ENCODE data around the gene FTL.

The FTL gene

DNA sequence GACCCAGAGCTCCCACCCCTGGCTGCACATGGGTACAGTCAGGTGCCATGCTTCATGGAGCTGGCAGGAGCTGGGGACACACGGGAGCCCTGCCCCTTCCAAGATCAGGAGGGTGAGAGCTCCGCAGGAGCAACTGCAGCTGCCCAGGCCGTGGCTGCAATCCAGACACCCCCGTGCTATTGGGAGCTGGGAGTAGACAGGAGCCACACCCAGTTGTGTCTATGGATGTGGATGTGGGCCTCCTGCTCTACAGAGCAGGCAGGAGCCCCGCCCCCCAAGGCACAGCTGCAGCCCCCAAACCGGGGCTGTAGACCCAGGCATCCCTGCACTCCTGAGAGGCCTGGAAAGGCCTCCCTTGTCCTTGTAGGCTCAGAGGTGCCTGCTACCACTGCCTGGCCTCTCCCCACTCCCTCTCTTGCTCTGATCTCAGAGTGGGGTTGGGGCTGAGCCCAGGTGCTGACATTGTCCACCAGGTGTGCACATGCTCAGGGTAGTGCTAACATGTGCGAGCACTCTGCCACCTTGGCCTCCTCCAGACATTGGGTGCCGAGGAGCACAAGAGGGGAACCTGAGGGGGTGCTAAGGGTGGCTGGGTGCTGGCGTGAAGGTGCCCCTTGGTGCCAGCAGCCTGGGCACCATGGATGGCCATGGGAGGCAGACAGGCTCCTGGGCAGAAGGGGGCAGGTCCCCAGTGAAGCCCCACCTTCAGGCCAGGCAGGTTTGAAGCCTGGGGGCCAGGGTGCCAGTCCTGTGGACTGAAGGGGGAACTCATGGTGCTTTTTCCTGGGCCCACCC is 18.4 kb upstream of the FTL start:
- WGBS = 82% methylated on average over 9 of the region's 9 CpGs
- no peaks in the 10 kb centered on the region for H3K27me3 ChIP-seq (ENCODE audit: insufficient read depth, low read length)
- no peak overlapping the region for H3K27ac ChIP-seq (ENCODE audit: low read depth, low read length)
- no peak overlapping the region for H3K4me3 ChIP-seq (ENCODE audit: low read length)
- no peaks in the 10 kb centered on the region for H3K36me3 ChIP-seq (ENCODE audit: insufficient read depth, low read length)
- peaks cover 10% of the 10 kb centered on the region; the same call in 1 of the 2 replicates for H3K9me3 ChIP-seq (ENCODE audit: insufficient read depth, low read depth, low read length)
- H3K9ac ChIP-seq (ENCODE audit: low read depth, low read length) = no peak overlapping the region
- no peaks in the 10 kb centered on the region for H3K4me1 ChIP-seq (ENCODE audit: insufficient read depth, low read length)

DNA sequence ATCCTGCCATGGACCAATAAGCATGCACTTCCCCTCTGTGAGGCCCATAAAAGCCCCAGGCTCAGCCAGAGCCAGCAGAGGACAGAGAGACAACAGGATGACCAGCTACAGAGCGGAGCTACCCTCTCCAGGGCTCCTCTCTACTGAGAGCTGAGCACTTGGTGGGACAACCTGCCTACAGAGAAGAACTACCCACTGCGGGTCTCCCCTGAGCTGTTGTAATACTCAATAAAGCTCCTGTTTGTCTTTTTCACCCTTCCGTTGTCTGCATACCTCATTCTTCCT is 17.9 kb upstream of the FTL start:
- no peak overlapping the region for H3K27ac ChIP-seq (ENCODE audit: low read depth, low read length)
- WGBS = 91% methylated on average over 3 of the region's 3 CpGs
- H3K36me3 ChIP-seq (ENCODE audit: insufficient read depth, low read length) = no peaks in the 10 kb centered on the region
- no peak overlapping the region for H3K4me3 ChIP-seq (ENCODE audit: low read length)
- peaks cover 10% of the 10 kb centered on the region; the same call in 1 of the 2 replicates for H3K9me3 ChIP-seq (ENCODE audit: insufficient read depth, low read depth, low read length)
- H3K9ac ChIP-seq (ENCODE audit: low read depth, low read length) = no peak overlapping the region
- no peaks in the 10 kb centered on the region for H3K4me1 ChIP-seq (ENCODE audit: insufficient read depth, low read length)
- no peaks in the 10 kb centered on the region for H3K27me3 ChIP-seq (ENCODE audit: insufficient read depth, low read length)

- WGBS = 90% methylated on average over 3 of the region's 3 CpGs
- no peak overlapping the region for H3K4me3 ChIP-seq (ENCODE audit: low read length)
- no peaks in the 10 kb centered on the region for H3K4me1 ChIP-seq (ENCODE audit: insufficient read depth, low read length)
- H3K9me3 ChIP-seq (ENCODE audit: insufficient read depth, low read depth, low read length) = peaks cover 10% of the 10 kb centered on the region; the same call in 1 of the 2 replicates
- no peak overlapping the region for H3K9ac ChIP-seq (ENCODE audit: low read depth, low read length)
- H3K27ac ChIP-seq (ENCODE audit: low read depth, low read length) = no peak overlapping the region
- no peaks in the 10 kb centered on the region for H3K27me3 ChIP-seq (ENCODE audit: insufficient read depth, low read length)
- no peaks in the 10 kb centered on the region for H3K36me3 ChIP-seq (ENCODE audit: insufficient read depth, low read length)
Observed at GRCh38 chr19:48950159-48950558, 14.9 kb upstream of the FTL start.

DNA sequence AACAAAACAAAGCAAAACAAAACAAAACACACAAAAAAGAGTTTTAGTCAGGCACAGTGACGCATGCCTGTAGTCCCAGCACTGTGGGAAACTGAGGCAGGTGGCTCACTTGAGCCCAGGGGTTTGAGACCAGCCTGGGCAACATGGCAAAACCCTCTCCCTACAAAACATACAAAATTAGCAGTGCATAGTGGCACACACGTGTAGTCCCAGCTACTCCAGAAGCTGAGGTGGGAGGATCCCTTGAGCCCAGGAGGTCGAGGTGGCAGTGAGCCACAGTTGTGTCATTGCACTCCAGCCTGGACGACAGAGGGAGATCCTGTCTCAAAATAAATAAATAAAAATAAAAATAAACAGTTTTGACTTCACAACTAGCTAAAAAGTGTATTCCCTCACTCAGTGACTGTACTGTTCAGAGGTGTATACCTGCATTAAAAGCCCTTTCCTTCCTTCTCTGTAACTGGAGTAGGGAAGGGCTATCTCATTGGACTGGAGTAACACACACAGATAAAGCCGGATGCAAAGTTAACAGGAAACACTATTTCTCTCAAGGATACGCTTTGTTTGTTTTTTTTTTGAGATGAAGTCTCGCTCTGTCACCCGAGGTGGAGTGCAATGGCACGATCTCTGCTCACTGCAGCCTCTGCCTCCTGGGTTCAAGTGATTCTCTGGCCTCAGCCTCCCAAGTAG is 14.1 kb upstream of the FTL start:
- peaks cover 10% of the 10 kb centered on the region; the same call in 1 of the 2 replicates for H3K9me3 ChIP-seq (ENCODE audit: insufficient read depth, low read depth, low read length)
- no peak overlapping the region for H3K4me3 ChIP-seq (ENCODE audit: low read length)
- no peaks in the 10 kb centered on the region; the same call in 1 of the 2 replicates for H3K4me1 ChIP-seq (ENCODE audit: insufficient read depth, low read length)
- 84% methylated on average over 8 of the region's 9 CpGs for WGBS
- no peak overlapping the region for H3K27ac ChIP-seq (ENCODE audit: low read depth, low read length)
- no peaks in the 10 kb centered on the region for H3K27me3 ChIP-seq (ENCODE audit: insufficient read depth, low read length)
- no peak overlapping the region for H3K9ac ChIP-seq (ENCODE audit: low read depth, low read length)
- peaks cover 3% of the 10 kb centered on the region for H3K36me3 ChIP-seq (ENCODE audit: insufficient read depth, low read length)

DNA sequence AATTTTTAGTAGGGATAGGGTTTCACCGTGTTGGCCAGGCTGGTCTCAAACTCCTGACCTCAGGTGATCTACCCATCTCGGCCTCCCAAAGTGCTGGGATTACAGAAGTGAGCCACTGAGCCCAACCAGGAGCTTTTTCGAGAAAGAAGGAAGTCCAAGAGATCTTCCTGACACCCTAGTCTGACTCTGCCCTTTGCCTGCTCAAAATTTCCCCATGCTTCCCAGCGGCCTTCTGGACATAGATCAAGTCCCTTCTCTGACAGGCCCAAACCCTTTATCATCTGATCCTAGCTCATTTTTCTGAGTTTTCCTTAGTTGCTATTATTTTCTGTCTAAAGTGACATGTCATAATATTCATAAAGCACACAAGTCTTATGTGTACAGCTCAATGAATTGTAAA is 12.0 kb upstream of the FTL start:
- WGBS = 84% methylated on average over 4 of the region's 4 CpGs
- H3K4me3 ChIP-seq (ENCODE audit: low read length) = no peak overlapping the region
- no peak overlapping the region for H3K9ac ChIP-seq (ENCODE audit: low read depth, low read length)
- no peaks in the 10 kb centered on the region; the same call in 1 of the 2 replicates for H3K4me1 ChIP-seq (ENCODE audit: insufficient read depth, low read length)
- no peaks in the 10 kb centered on the region for H3K27me3 ChIP-seq (ENCODE audit: insufficient read depth, low read length)
- peaks cover 22% of the 10 kb centered on the region for H3K36me3 ChIP-seq (ENCODE audit: insufficient read depth, low read length)
- H3K9me3 ChIP-seq (ENCODE audit: insufficient read depth, low read depth, low read length) = no peaks in the 10 kb centered on the region
- no peak overlapping the region for H3K27ac ChIP-seq (ENCODE audit: low read depth, low read length)

DNA sequence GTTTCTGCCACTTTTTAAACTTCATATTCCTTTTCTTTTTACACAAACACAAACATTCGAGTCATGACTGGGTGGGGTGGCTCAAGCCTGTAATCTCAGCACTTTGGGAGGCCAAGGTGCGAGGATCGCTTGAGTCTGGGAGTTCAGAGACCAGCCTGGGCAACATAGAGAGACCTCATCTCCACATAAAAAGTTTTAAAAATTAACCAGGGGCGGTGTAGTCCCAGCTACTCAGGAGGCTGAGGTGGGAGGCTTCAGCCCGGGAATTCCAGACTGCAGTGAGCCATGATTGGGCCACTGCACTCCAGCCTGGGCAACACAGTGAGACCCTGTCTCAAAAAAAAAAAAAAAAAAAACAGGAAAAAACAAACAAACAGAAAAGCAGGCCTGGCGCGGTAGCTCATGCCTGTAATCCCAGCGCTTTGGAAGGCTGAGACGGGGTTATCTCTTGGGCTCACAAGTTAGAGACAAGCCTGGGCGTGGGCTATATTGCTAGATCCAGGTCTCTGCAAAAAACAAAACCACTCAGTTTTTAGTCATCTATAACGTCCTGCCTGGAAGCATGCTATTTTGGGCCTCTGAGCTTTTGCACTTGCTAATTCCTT is 11.0 kb upstream of the FTL start:
- Histone ChIP-seq H3K9ac (ENCODE audit: low read depth, low read length) (peak overlapping the region; percentile 99), H3K4me3 (ENCODE audit: low read length) (peak overlapping the region; percentile 99), H3K36me3 (ENCODE audit: insufficient read depth, low read length) (peaks cover 29% of the 10 kb centered on the region), H3K27me3 (ENCODE audit: insufficient read depth, low read length) (no peaks in the 10 kb centered on the region), H3K4me1 (ENCODE audit: insufficient read depth, low read length) (no peaks in the 10 kb centered on the region; the same call in 1 of the 2 replicates), H3K9me3 (ENCODE audit: insufficient read depth, low read depth, low read length) (no peaks in the 10 kb centered on the region), H3K27ac (ENCODE audit: low read depth, low read length) (peak overlapping the region; percentile 47; the same call in 1 of the 2 replicates)
- 75% methylated on average over 11 of the region's 11 CpGs for WGBS

DNA sequence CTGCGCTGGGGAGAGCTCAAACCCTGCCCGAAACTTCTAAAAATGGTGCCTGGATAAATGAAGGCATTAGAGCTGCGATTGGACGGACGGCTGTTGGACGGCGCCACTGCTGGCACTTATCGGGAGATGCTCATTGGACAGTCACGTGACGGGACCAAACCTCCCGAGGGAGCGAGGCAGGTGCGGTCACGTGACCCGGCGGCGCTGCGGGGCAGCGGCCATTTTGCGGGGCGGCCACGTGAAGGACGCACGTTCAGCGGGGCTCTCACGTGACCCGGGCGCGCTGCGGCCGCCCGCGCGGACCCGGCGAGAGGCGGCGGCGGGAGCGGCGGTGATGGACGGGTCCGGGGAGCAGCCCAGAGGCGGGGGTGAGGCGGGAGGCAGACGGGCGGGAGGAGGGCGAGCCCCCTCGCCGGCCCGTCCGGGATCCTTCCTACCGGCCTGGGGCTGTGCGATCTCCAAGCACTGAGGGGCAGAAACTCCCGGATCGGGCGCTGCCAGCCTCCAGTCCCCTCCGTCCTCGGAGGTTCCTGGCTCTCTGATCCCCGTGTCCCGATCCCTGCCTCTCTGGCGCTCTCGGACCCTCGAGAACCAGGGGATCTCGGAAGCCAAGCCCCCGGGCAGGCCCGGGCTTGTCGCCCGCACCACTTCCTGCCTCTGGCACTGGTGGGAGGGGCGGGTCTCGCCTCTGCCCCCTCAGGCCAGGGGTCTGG is 10.4 kb upstream of the FTL start, which contains the start of gene BAX:
Gene BAX (plus strand): TSS at position 281 of the 713 bp plus-strand sequence. CDS start 54 bp downstream, at position 335.
- Histone ChIP-seq H3K36me3 (ENCODE audit: insufficient read depth, low read length) (peaks cover 29% of the 10 kb centered on the region), H3K9ac (ENCODE audit: low read depth, low read length) (peak within 1 kb of the TSS; percentile 99), H3K4me1 (ENCODE audit: insufficient read depth, low read length) (no peaks in the 10 kb centered on the region; the same call in 1 of the 2 replicates), H3K4me3 (ENCODE audit: low read length) (peak within 1 kb of the TSS; percentile 99), H3K27me3 (ENCODE audit: insufficient read depth, low read length) (no peaks in the 10 kb centered on the region), H3K9me3 (ENCODE audit: insufficient read depth, low read depth, low read length) (no peaks in the 10 kb centered on the region), H3K27ac (ENCODE audit: low read depth, low read length) (peak within 1 kb of the TSS; percentile 94)
- WGBS = under 1% methylated on average over 71 of the region's 71 CpGs

- Histone ChIP-seq H3K27ac (ENCODE audit: low read depth, low read length) (peak overlapping the region; percentile 94), H3K9ac (ENCODE audit: low read depth, low read length) (peak overlapping the region; percentile 99), H3K27me3 (ENCODE audit: insufficient read depth, low read length) (no peaks in the 10 kb centered on the region), H3K4me1 (ENCODE audit: insufficient read depth, low read length) (no peaks in the 10 kb centered on the region; the same call in 1 of the 2 replicates), H3K9me3 (ENCODE audit: insufficient read depth, low read depth, low read length) (no peaks in the 10 kb centered on the region), H3K4me3 (ENCODE audit: low read length) (peak overlapping the region; percentile 99), H3K36me3 (ENCODE audit: insufficient read depth, low read length) (peaks cover 34% of the 10 kb centered on the region)
- WGBS = 64% methylated on average over 16 of the region's 16 CpGs
Observed at GRCh38 chr19:48955308-48955958, 9.7 kb upstream of the FTL start.

- Histone ChIP-seq H3K36me3 (ENCODE audit: insufficient read depth, low read length) (peaks cover 43% of the 10 kb centered on the region), H3K9ac (ENCODE audit: low read depth, low read length) (no peak overlapping the region), H3K9me3 (ENCODE audit: insufficient read depth, low read depth, low read length) (no peaks in the 10 kb centered on the region), H3K27me3 (ENCODE audit: insufficient read depth, low read length) (no peaks in the 10 kb centered on the region), H3K27ac (ENCODE audit: low read depth, low read length) (no peak overlapping the region), H3K4me3 (ENCODE audit: low read length) (no peak overlapping the region), H3K4me1 (ENCODE audit: insufficient read depth, low read length) (no peaks in the 10 kb centered on the region; the same call in none of the 2 replicates)
- 96% methylated on average over 8 of the region's 8 CpGs for WGBS
Observed at GRCh38 chr19:48958006-48958405, 7.1 kb upstream of the FTL start.

DNA sequence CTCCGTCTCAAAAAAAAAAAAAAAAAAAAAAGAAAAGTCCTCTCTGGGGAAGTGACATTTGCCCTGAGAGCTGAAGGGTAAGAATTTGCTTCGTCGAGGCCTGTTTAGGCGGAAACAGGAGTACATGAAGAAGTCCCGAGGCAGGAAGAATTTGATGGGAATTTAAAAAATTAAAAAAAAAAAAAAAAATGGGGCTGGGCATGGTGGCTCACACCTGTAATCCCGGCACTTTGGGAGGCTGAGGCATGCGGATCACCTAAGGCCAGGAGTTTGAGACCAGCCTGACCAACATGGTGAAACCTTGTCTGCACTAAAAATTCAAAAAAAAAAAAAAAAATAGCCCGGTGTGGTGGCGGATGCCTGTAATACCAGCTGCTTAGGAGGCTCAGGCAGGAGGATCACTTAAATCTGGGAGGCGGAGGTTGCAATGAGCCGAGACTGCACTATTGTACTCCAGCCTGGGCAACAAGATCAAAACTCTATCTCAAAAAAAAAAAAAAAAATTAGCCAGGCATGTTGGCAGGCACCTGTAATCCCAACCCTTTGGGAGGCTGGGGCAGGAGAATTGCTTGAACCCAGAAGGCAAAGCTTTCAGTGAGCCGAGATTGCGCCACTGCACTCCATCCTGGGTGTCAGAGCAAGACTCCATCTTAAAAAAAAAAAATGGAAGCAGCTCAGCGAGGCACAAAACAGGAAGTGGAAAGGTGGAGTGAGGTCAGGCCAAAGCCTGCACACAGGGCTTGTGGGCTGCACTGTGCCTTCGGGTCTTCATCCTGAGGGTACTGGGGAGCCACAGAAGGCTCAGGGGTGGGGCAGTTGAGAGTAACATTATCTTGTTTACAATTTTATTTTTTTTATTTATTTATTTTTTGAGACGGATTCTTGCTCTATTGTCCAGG is 5.5 kb upstream of the FTL start:
- no peak overlapping the region for H3K27ac ChIP-seq (ENCODE audit: low read depth, low read length)
- no peaks in the 10 kb centered on the region for H3K27me3 ChIP-seq (ENCODE audit: insufficient read depth, low read length)
- no peaks in the 10 kb centered on the region for H3K9me3 ChIP-seq (ENCODE audit: insufficient read depth, low read depth, low read length)
- H3K4me3 ChIP-seq (ENCODE audit: low read length) = no peak overlapping the region
- H3K4me1 ChIP-seq (ENCODE audit: insufficient read depth, low read length) = peaks cover 15% of the 10 kb centered on the region
- peaks cover 43% of the 10 kb centered on the region for H3K36me3 ChIP-seq (ENCODE audit: insufficient read depth, low read length)
- WGBS = 89% methylated on average over 16 of the region's 16 CpGs
- H3K9ac ChIP-seq (ENCODE audit: low read depth, low read length) = no peak overlapping the region
